CD4-positive, alpha-beta T cell treated with Interleukin-17A for 1 hour (primary cell): ENCODE results near the gene ZNF791.
A peak's percentile ranks its signal among the peaks of the same experiment; 100 is the strongest.
"Not testable (repeated sequence)": the region's sequence is repeated elsewhere in the genome, so short reads cannot be mapped to it uniquely, and the experiment has no call there.

Experiments
- DNase-seq: peaks from one replicate; pipeline ENCODE4 v3.0.0-alpha.2; 2020

The ZNF791 gene

DNA sequence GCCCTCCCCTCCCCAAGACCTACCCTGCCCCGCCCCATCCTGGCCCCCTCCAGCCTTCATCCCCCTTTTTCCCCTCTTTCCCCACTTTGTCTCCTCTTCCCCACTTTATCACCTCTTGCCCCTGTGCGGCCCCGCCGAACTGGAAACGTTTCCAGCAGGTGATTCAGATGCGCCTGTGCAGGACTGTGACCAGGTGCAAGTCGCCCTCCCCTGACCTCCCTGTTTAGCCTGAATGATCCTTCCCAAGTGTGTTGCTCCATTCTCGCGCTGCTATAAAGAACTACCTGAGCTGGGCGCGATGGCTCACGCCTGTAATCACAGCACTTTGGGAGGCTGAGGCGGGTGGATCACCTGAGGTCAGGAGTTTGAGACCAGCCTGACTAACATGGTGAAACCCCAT lies 25.9 kb downstream of the ZNF791 start:
- DNase-seq, result no peak

- no peak for DNase-seq
Observed at GRCh38 chr19:12638611-12639182, 28.0 kb downstream of the ZNF791 start.

DNA sequence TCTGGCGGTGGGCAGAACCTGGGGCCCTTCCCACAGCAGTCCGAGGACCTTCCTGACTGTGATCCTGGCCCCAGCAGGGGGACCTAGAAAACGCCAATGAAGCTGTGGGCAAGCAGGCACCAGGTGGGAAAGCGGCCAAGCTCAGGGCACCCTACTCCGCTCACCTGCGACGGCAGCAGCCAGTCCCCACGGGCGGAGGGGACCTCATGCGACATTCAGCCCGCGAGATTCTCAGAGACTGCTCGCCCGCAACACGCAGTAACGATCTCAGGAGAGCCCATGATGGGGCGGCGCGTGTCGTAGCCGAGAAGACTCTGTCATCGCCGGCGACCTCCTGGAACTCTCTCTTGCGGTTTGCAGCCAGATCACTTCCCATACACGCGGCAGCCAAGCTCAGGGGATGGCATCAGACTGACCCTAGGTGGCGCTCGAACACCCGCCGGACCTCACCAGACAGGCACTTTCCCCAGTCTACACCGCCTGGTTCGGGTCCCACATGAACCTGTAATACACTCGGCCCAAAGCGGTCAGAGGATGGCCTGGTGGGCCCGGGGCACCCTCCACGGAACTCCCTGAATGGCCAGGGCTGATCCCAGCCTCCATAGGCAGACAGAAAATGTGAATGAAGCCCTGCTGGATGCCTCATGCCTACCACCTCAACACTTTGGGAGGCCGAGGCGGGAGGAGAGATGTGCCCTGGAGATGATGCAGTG lies 29.3 kb downstream of the ZNF791 start:
- peak; percentile 88 for DNase-seq

GRCh38 chr19:12641456-12641855 lies 30.7 kb downstream of the ZNF791 start:
- DNase-seq, result no peak

DNA sequence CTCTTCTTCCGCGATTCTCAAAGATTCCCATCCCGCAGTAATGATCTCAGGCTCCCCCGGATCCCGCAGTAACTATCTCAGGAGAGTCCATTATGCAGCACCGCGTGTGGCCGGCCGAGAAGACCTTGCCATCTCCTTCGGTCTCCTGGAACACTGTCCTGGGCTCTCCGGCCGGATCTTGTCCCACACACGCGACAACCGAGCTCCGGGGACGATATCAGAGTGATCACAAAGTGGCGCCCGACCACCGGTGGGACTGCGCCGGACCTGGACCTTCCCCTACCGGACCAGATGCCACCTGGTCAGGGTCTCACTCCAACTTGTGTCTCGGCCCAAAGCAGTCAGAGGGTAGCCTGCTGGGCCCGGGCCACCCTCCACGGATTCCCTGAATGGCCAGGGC lies 31.8 kb downstream of the ZNF791 start:
- DNase-seq, result no peak

GRCh38 chr19:12643716-12644115 lies 33.0 kb downstream of the ZNF791 start:
- not testable (repeated sequence) for DNase-seq

GRCh38 chr19:12646551-12646950 lies 35.8 kb downstream of the ZNF791 start:
- no peak for DNase-seq

DNA sequence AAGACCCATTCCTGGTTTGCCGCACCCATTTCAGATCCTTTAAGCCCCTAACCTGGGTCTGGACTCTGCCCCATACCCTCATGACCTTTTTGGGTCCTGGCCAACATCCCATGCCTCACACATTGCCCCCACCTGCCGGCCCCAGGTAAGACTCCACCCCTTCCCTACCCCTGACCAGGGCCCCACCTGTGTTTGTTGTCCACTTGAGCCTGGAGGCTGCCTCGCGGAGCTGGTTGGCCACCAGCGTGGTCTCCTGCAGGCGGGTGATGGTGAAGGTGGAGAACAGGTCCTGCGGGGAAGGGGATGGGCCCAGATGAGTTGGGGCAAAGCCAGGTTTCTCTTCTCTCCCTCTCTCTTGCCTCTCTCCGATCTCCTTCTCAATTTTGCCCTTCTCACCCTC lies 36.3 kb downstream of the ZNF791 start:
- DNase-seq, result no peak

DNA sequence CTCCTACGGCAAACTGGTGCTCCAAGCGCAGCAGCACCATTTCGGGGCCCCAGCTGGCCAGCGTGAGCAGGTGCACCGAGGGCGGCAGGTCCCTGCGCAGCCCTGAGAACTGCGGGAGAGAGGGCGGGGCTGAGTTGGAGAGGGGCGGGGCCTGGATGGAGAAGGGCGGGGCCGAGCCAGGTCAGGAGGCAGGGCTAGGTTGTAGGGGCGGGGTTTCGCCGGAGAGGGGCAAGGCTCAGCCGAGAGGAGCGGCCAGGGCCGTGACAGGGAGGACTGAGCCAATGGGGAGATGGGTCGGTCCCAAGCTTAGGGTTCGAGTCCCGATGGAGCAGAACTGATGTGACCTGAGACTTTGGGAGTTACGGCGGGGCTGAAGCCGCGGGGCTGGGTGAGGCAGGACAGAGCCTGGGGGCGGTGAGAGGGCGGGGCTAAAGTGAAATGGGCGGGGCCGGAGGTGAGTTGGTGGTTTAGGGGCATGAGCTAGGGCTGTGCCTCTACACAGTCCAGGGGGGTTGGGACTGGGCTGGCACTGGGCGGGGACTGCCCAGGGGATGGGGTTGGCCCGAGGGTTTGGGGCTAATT lies 36.9 kb downstream of the ZNF791 start:
- peak; percentile 39 for DNase-seq

- DNase-seq, result no peak
Observed at GRCh38 chr19:12648088-12648487, 37.4 kb downstream of the ZNF791 start.

DNA sequence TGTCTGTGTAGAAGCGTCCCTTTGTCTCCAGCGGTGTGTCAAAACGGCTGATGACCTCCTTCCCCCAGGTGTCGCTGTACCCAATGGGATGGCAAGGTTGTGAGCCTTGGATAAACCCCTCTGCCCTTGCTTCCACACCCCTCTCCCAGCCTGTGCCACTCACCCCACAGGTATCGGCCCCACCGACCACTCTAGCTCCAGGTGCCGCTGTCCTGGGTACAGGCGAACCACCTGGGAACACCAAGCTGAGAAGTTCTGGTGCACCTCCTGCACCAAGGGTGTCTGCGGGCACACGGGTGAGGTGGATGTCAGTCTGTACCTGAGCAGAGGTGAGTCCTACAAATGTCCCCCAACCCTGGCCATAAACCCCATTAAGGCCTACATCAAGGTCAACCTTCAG lies 39.2 kb downstream of the ZNF791 start:
- DNase-seq, result no peak

GRCh38 chr19:12652219-12652618 lies 41.5 kb downstream of the ZNF791 start:
- no peak for DNase-seq

DNA sequence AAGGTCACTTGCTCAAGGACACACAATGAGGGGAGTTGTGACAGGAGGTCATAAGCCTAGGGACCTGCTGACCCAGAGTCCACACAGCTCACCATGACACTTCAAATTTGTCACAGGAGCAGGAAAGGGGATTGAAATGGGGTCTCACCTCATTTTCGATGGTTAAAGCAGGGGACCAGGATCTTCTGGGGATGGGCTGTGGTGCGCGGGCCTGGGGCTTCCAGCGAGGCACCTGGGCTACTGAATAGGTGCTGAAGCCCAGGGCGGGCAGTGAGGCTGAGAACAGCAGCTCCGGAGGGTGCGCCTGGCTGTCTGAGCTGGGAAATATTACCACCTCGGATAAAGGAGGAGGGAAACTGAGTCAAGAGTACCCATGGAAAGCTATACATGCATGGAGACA lies 44.8 kb downstream of the ZNF791 start:
- no peak for DNase-seq

DNA sequence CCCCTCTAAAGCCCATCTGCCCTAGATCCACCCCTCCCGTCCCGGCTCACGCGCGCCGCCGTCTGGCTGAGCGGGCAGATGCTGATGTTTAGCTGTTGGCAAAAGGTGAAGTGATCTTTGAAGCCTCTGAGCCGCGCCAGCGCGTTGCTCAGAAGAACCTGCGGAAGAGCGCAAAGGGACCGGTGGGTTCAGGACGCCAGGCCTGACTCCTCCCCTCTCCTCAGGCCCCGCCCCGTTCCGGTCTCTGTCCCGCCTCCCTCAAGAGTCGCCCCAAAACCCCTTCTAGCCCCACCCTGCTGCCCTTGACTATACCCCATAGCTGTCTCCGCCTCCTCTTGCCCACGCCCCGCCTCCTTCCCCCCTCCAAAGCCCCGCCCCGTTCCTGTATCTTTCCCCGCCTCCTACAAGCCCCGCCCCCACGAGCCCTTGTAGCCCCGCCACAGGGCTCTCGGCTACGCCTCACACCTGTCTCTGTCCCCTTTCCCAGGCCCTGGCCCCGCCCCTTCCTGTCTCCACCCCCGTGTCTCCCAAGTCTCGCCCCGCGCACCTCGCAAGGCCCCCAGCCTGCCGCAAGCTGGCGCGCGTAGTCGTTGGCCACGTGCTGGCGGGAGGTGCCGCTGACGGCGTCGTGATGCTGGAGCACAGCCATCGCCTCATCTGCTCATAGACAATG lies 46.3 kb downstream of the ZNF791 start:
- DNase-seq, result no peak

- DNase-seq, result no peak
Observed at GRCh38 chr19:12657966-12658365, 47.2 kb downstream of the ZNF791 start.

GRCh38 chr19:12660980-12661379 lies 50.3 kb downstream of the ZNF791 start:
- no peak for DNase-seq

DNA sequence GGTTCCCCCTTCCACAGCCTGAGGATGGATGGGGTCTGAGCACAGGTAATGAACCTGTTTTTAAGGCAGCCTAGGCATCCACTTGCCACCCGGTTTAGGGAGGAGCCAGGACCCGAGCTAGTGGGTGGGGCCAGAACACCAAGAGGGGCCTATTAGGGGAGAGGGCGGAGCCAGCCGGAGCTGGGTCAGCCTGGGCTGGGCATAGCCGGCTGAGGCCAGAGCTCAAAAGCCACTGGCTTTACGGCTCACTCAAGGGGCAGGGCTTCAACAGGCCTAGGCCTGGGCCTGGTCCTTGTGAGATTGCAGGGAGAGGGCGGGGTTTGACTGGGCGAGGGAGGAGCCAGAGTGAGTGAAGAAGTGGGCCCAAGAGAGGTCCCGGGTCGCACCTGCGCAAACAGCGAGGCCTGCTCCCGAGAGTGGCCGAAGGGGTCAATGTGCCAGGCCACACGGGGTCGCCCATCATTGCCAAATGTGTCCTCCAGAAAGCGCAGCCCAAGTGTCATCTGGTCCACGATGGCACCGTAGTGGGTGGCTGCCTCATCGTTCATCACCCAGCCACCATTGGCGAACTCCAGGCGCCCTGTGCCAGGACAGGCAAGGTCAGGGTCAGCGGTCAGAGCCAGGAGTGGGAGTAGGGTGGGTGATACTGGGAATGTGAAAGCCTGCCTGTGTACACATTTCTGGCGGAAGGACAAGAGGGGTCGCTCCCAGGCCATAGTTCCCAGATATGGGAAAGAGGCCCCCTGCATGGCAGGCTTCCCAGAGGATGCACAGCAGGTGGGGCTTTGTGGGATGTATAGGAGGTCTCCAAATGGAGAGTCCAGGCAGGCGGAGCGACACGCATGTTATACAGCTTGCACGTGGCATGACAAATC lies 53.9 kb downstream of the ZNF791 start:
- DNase-seq, result no peak

DNA sequence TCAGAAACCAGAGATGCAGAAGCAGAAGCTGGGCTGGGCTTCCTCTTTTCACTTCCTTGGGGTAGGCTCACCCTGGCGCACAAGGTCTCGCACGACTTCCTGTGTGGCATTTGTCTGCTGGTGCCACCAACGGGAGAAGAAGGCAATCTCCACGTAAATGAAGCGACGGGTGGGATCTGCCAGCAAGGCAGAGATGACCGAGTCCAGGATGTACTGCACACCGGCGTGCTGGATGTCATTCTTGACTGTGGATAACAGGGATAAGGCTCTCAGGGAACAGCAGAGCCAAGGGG lies 54.5 kb downstream of the ZNF791 start:
- peak; percentile 68 for DNase-seq

GRCh38 chr19:12665671-12666264 lies 55.0 kb downstream of the ZNF791 start:
- no peak for DNase-seq

GRCh38 chr19:12666265-12667048 lies 55.7 kb downstream of the ZNF791 start, which contains the start of the genes MAN2B1 and WDR83:
TSS of gene MAN2B1 (minus strand) at chr19:12666742. CDS start at chr19:12666701, 41 bp downstream.
TSS of gene WDR83 (plus strand) at chr19:12666807. CDS start at chr19:12669791, 2,984 bp downstream.
- DNase-seq, result peak; percentile 81

DNA sequence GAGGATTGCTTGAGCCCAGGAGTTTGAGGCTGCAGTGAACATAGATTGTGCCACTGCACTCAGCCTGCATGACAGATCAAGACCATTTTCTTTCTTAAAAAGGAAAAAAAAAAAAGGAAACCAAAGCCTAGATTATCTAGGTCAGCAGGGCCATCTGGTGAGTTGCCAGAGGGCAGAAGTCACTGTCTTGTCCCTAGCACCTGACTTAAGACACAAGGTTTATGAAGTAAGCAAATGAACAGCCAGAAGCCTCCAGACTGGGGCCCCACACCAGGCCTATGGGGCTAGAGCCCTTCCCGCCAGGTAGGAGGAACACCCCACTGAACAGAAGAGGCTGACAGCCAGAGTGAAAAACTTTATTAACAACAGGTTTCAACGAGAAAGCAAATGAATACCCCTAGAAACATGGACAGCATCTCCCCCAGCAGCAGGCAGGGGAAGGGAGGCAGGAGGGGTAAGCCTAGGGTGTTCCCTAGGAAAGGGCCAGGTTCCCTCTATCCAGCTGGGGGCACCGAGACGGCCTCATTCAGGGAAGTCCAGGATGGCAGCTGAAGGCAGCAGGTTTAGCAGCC lies 57.1 kb downstream of the ZNF791 start:
- no peak for DNase-seq
